ENCODE data around the gene NACC2.

NACC2 gene

GRCh38 chr9:136055715-136056545, 39.2 kb downstream of the NACC2 start:
- H3K27me3 ChIP-seq (ENCODE audit: low read depth, low read length), result no peaks in the 10 kb centered on the region
- no peak overlapping the region for H3K4me3 ChIP-seq (ENCODE audit: low read depth in 1 of 2, low read length in 2 of 2)
- peaks cover 3 to 76% of the 10 kb centered on the region in 2 donors for H3K4me1 ChIP-seq (ENCODE audit: control insufficient read depth in 1 of 2, insufficient read depth in 2 of 2, low read length in 2 of 2)
- H3K9me3 ChIP-seq (ENCODE audit: control insufficient read depth in 1 of 2, low read length in 2 of 2), result no peaks in the 10 kb centered on the region
- no peak overlapping the region for H3K27ac ChIP-seq (ENCODE audit: low read length)
- no peaks in the 10 kb centered on the region for H3K36me3 ChIP-seq (ENCODE audit: control insufficient read depth in 1 of 2, insufficient read depth in 2 of 2, low read length in 2 of 2)

- H3K27ac ChIP-seq (ENCODE audit: low read length), result no peak overlapping the region
- peaks cover 0 to 2% of the 10 kb centered on the region in 2 donors for H3K36me3 ChIP-seq (ENCODE audit: control insufficient read depth in 1 of 2, insufficient read depth in 2 of 2, low read length in 2 of 2)
- H3K4me3 ChIP-seq (ENCODE audit: low read depth in 1 of 2, low read length in 2 of 2), result no peak overlapping the region
- no peaks in the 10 kb centered on the region for H3K9me3 ChIP-seq (ENCODE audit: control insufficient read depth in 1 of 2, low read length in 2 of 2)
- H3K4me1 ChIP-seq (ENCODE audit: control insufficient read depth in 1 of 2, insufficient read depth in 2 of 2, low read length in 2 of 2), result peaks cover 3 to 76% of the 10 kb centered on the region in 2 donors
- no peaks in the 10 kb centered on the region for H3K27me3 ChIP-seq (ENCODE audit: low read depth, low read length)
Measured at GRCh38 chr9:136054798-136055714, 40.0 kb downstream of the NACC2 start.

GRCh38 chr9:136054146-136054545, 40.9 kb downstream of the NACC2 start:
- H3K4me1 ChIP-seq (ENCODE audit: control insufficient read depth in 1 of 2, insufficient read depth in 2 of 2, low read length in 2 of 2), result peaks cover 3 to 69% of the 10 kb centered on the region in 2 donors
- no peak overlapping the region for H3K27ac ChIP-seq (ENCODE audit: low read length)
- H3K9me3 ChIP-seq (ENCODE audit: control insufficient read depth in 1 of 2, low read length in 2 of 2), result no peaks in the 10 kb centered on the region
- peaks cover 0 to 9% of the 10 kb centered on the region in 2 donors for H3K36me3 ChIP-seq (ENCODE audit: control insufficient read depth in 1 of 2, insufficient read depth in 2 of 2, low read length in 2 of 2)
- no peak overlapping the region for H3K4me3 ChIP-seq (ENCODE audit: low read depth in 1 of 2, low read length in 2 of 2)
- no peaks in the 10 kb centered on the region for H3K27me3 ChIP-seq (ENCODE audit: low read depth, low read length)

- peaks cover 0 to 13% of the 10 kb centered on the region in 2 donors for H3K36me3 ChIP-seq (ENCODE audit: control insufficient read depth in 1 of 2, insufficient read depth in 2 of 2, low read length in 2 of 2)
- H3K4me1 ChIP-seq (ENCODE audit: control insufficient read depth in 1 of 2, insufficient read depth in 2 of 2, low read length in 2 of 2), result peaks cover 3 to 65% of the 10 kb centered on the region in 2 donors
- no peaks in the 10 kb centered on the region for H3K27me3 ChIP-seq (ENCODE audit: low read depth, low read length)
- H3K27ac ChIP-seq (ENCODE audit: low read length), result no peak overlapping the region
- H3K9me3 ChIP-seq (ENCODE audit: control insufficient read depth in 1 of 2, low read length in 2 of 2), result no peaks in the 10 kb centered on the region
- no peak overlapping the region for H3K4me3 ChIP-seq (ENCODE audit: low read depth in 1 of 2, low read length in 2 of 2)
Measured at GRCh38 chr9:136053757-136054142, 41.3 kb downstream of the NACC2 start.

- Histone ChIP-seq H3K27ac (ENCODE audit: low read length) (no peak overlapping the region), H3K27me3 (ENCODE audit: low read depth, low read length) (no peaks in the 10 kb centered on the region), H3K4me1 (ENCODE audit: control insufficient read depth in 1 of 2, insufficient read depth in 2 of 2, low read length in 2 of 2) (peaks cover 3 to 65% of the 10 kb centered on the region in 2 donors), H3K4me3 (ENCODE audit: low read depth in 1 of 2, low read length in 2 of 2) (peak overlapping the region in 1 of 2 donors; percentile 73), H3K36me3 (ENCODE audit: control insufficient read depth in 1 of 2, insufficient read depth in 2 of 2, low read length in 2 of 2) (peaks cover 0 to 17% of the 10 kb centered on the region in 2 donors), H3K9me3 (ENCODE audit: control insufficient read depth in 1 of 2, low read length in 2 of 2) (no peaks in the 10 kb centered on the region)
Measured at GRCh38 chr9:136052991-136053756, 41.9 kb downstream of the NACC2 start.

- peak overlapping the region in 1 of 2 donors; percentile 73 for H3K4me3 ChIP-seq (ENCODE audit: low read depth in 1 of 2, low read length in 2 of 2)
- no peaks in the 10 kb centered on the region for H3K27me3 ChIP-seq (ENCODE audit: low read depth, low read length)
- H3K36me3 ChIP-seq (ENCODE audit: control insufficient read depth in 1 of 2, insufficient read depth in 2 of 2, low read length in 2 of 2), result peaks cover 0 to 24% of the 10 kb centered on the region in 2 donors
- peaks cover 3 to 68% of the 10 kb centered on the region in 2 donors for H3K4me1 ChIP-seq (ENCODE audit: control insufficient read depth in 1 of 2, insufficient read depth in 2 of 2, low read length in 2 of 2)
- no peaks in the 10 kb centered on the region for H3K9me3 ChIP-seq (ENCODE audit: control insufficient read depth in 1 of 2, low read length in 2 of 2)
- no peak overlapping the region for H3K27ac ChIP-seq (ENCODE audit: low read length)
Measured at GRCh38 chr9:136052472-136052880, 42.6 kb downstream of the NACC2 start.

- Histone ChIP-seq H3K36me3 (ENCODE audit: control insufficient read depth in 1 of 2, insufficient read depth in 2 of 2, low read length in 2 of 2) (peaks cover 0 to 26% of the 10 kb centered on the region in 2 donors), H3K4me1 (ENCODE audit: control insufficient read depth in 1 of 2, insufficient read depth in 2 of 2, low read length in 2 of 2) (peaks cover 3 to 68% of the 10 kb centered on the region in 2 donors), H3K27ac (ENCODE audit: low read length) (no peak overlapping the region), H3K4me3 (ENCODE audit: low read depth in 1 of 2, low read length in 2 of 2) (peak overlapping the region; percentile 31 to 73), H3K9me3 (ENCODE audit: control insufficient read depth in 1 of 2, low read length in 2 of 2) (no peaks in the 10 kb centered on the region), H3K27me3 (ENCODE audit: low read depth, low read length) (no peaks in the 10 kb centered on the region)
Measured at GRCh38 chr9:136051837-136052471, 43.1 kb downstream of the NACC2 start.

- Histone ChIP-seq H3K4me1 (ENCODE audit: control insufficient read depth in 1 of 2, insufficient read depth in 2 of 2, low read length in 2 of 2) (peaks cover 3 to 68% of the 10 kb centered on the region in 2 donors), H3K36me3 (ENCODE audit: control insufficient read depth in 1 of 2, insufficient read depth in 2 of 2, low read length in 2 of 2) (peaks cover 0 to 31% of the 10 kb centered on the region in 2 donors), H3K9me3 (ENCODE audit: control insufficient read depth in 1 of 2, low read length in 2 of 2) (no peaks in the 10 kb centered on the region), H3K27me3 (ENCODE audit: low read depth, low read length) (no peaks in the 10 kb centered on the region), H3K27ac (ENCODE audit: low read length) (no peak overlapping the region), H3K4me3 (ENCODE audit: low read depth in 1 of 2, low read length in 2 of 2) (peak overlapping the region; percentile 31 to 73)
Measured at GRCh38 chr9:136051453-136051836, 43.6 kb downstream of the NACC2 start.

- Histone ChIP-seq H3K27ac (ENCODE audit: low read length) (no peak overlapping the region), H3K4me1 (ENCODE audit: control insufficient read depth in 1 of 2, insufficient read depth in 2 of 2, low read length in 2 of 2) (peaks cover 3 to 64% of the 10 kb centered on the region in 2 donors)
Measured at GRCh38 chr9:136050701-136051452, 44.2 kb downstream of the NACC2 start.

GRCh38 chr9:136050266-136050700, 44.8 kb downstream of the NACC2 start:
- H3K27ac ChIP-seq (ENCODE audit: low read length), result no peak overlapping the region
- peaks cover 0 to 33% of the 10 kb centered on the region in 2 donors for H3K36me3 ChIP-seq (ENCODE audit: control insufficient read depth in 1 of 2, insufficient read depth in 2 of 2, low read length in 2 of 2)
- peaks cover 3 to 64% of the 10 kb centered on the region in 2 donors for H3K4me1 ChIP-seq (ENCODE audit: control insufficient read depth in 1 of 2, insufficient read depth in 2 of 2, low read length in 2 of 2)
- H3K27me3 ChIP-seq (ENCODE audit: low read depth, low read length), result no peaks in the 10 kb centered on the region
- H3K9me3 ChIP-seq (ENCODE audit: control insufficient read depth in 1 of 2, low read length in 2 of 2), result no peaks in the 10 kb centered on the region
- H3K4me3 ChIP-seq (ENCODE audit: low read depth in 1 of 2, low read length in 2 of 2), result peak overlapping the region in 1 of 2 donors; percentile 73

More at GRCh38 chr9:136050701-136051452, 44.2 kb downstream of the NACC2 start:
- Histone ChIP-seq H3K27me3 (ENCODE audit: low read depth, low read length) (no peaks in the 10 kb centered on the region), H3K9me3 (ENCODE audit: control insufficient read depth in 1 of 2, low read length in 2 of 2) (no peaks in the 10 kb centered on the region), H3K36me3 (ENCODE audit: control insufficient read depth in 1 of 2, insufficient read depth in 2 of 2, low read length in 2 of 2) (peaks cover 0 to 32% of the 10 kb centered on the region in 2 donors), H3K4me3 (ENCODE audit: low read depth in 1 of 2, low read length in 2 of 2) (peak overlapping the region in 1 of 2 donors; percentile 73)

All from muscle layer of duodenum (tissue), 2 donors.